Stimulated activated CD8-positive, alpha-beta memory T cell treated with anti-CD3 and anti-CD28 coated beads, Interleukin-12 subunit alpha, Interleukin-12 subunit beta, amount 100 ng/mL, for 1 hour (primary cell): ENCODE data around the gene RXRA.

Source experiments
- DNase-seq: peaks from one replicate; pipeline ENCODE4 v3.0.0-alpha.2; 2020; ENCODE audit warnings: low read depth

The RXRA gene

GRCh38 chr9:134454476-134454857 is 128.2 kb downstream of the RXRA start:
- no peak for DNase-seq

- DNase-seq = no peak
Observed at GRCh38 chr9:134455021-134455471, 128.8 kb downstream of the RXRA start.

GRCh38 chr9:134455537-134455933 is 129.3 kb downstream of the RXRA start:
- DNase-seq = no peak

- peak; percentile 54 for DNase-seq
Observed at GRCh38 chr9:134455934-134456755, 129.9 kb downstream of the RXRA start.

GRCh38 chr9:134456756-134457305 is 130.6 kb downstream of the RXRA start:
- DNase-seq = no peak

- DNase-seq = no peak
Observed at GRCh38 chr9:134457321-134458206, 131.3 kb downstream of the RXRA start.

- no peak for DNase-seq
Observed at GRCh38 chr9:134458207-134459108, 132.2 kb downstream of the RXRA start.

GRCh38 chr9:134459164-134459563 is 132.9 kb downstream of the RXRA start:
- DNase-seq = no peak

GRCh38 chr9:134459573-134459972 is 133.3 kb downstream of the RXRA start:
- no peak for DNase-seq

- no peak for DNase-seq
Observed at GRCh38 chr9:134460206-134460605, 134.0 kb downstream of the RXRA start.

- no peak for DNase-seq
Observed at GRCh38 chr9:134460896-134461295, 134.6 kb downstream of the RXRA start.

GRCh38 chr9:134461426-134461982 is 135.2 kb downstream of the RXRA start:
- DNase-seq = no peak

- no peak for DNase-seq
Observed at GRCh38 chr9:134462318-134462717, 136.1 kb downstream of the RXRA start.

- no peak for DNase-seq
Observed at GRCh38 chr9:134463280-134463679, 137.0 kb downstream of the RXRA start.

GRCh38 chr9:134466869-134467616 is 140.8 kb downstream of the RXRA start:
- DNase-seq = no peak

- DNase-seq = no peak
Observed at GRCh38 chr9:134468358-134468757, 142.1 kb downstream of the RXRA start.

- DNase-seq = no peak
Observed at GRCh38 chr9:134469041-134469875, 143.0 kb downstream of the RXRA start.

- no peak for DNase-seq
Observed at GRCh38 chr9:134472256-134472655, 146.0 kb downstream of the RXRA start.
